Naive thymus-derived CD8-positive, alpha-beta T cell (primary cell): Measurements from ENCODE around the gene MARCOL. TPM values are rescaled to one million over a fixed set of nuclear protein-coding genes. Genes with fewer than 3 reads are reported as not detected.
"Not testable (repeated sequence)": the region's sequence is repeated elsewhere in the genome, so short reads cannot be mapped to it uniquely, and the experiment has no call there.

ENCODE experiments used
- ATAC-seq, 2 donors: fragments of 150-1000 bp; cut with Tn5 transposase in 1 of 2; sonication (Bioruptor Pico), chemical (Tn5 transposase) in 1 of 2; 1 replicate in 1 of 2; 2 replicates in 1 of 2; pipeline ENCODE4 v1.10.0; 2021; ENCODE audit warnings: mild to moderate bottlenecking in 2 of 2, moderate library complexity in 2 of 2
- POLR2A ChIA-PET: fragments of 350-600 bp; sonication (Branson Sonifier 250); formaldehyde crosslinking; loops from one replicate; lab custom pipeline; 2021; ENCODE audit warnings: antibody characterized with exemption; lab: Charles Lee
- DNase-seq, 10 donors: peaks; one replicate each; pipeline versions ENCODE4 v3.0.0 to v3.0.0-alpha.2; 2020 to 2022
- H3K27ac Mint-ChIP-seq, 10 donors: one replicate each; pipeline ENCODE4 v1.8.0; 2020 to 2022; ENCODE audit warnings: mild to moderate bottlenecking in 10 of 10, mixed read lengths in 10 of 10, moderate library complexity in 4 of 10, inconsistent platforms in 1 of 10
- H3K27me3 Mint-ChIP-seq, 5 donors: one replicate each; pipeline ENCODE4 v1.8.0; 2021 to 2022; ENCODE audit warnings: mixed read lengths in 5 of 5
- H3K36me3 Mint-ChIP-seq, 3 donors: one replicate each; pipeline ENCODE4 v1.8.0; 2020 to 2022; ENCODE audit warnings: mixed read lengths in 3 of 3, mild to moderate bottlenecking in 2 of 3, inconsistent platforms in 1 of 3
- H3K4me1 Mint-ChIP-seq, 4 donors: one replicate each; pipeline ENCODE4 v1.8.0; 2021 to 2022; ENCODE audit warnings: mixed read lengths in 4 of 4
- H3K4me3 Mint-ChIP-seq, 10 donors: one replicate each; pipeline ENCODE4 v1.8.0; 2020 to 2022; ENCODE audit warnings: mild to moderate bottlenecking in 10 of 10, mixed read lengths in 10 of 10, moderate library complexity in 6 of 10, inconsistent platforms in 1 of 10
- H3K9me3 Mint-ChIP-seq, 9 donors: one replicate each; pipeline ENCODE4 v1.8.0; 2020 to 2022; ENCODE audit warnings: mixed read lengths in 9 of 9, mild to moderate bottlenecking in 3 of 9, inconsistent platforms in 1 of 9, moderate library complexity in 1 of 9
- polyA plus RNA-seq, 3 donors: library from polyadenylated mRNA; unstranded; fragments of 300-500 nt; fragmentation: Illumina TruSeq; gene quantifications; one replicate each; pipeline ENCODE4 v1.2.3, GENCODE V29; 2021
- total RNA-seq, 8 experiments: library from RNA in 2 of 8; stranded (reverse) in 2 of 8; gene quantifications; one replicate each; pipeline ENCODE4 v1.2.3 and lab custom pipeline; 2021 to 2026

The MARCOL gene
- total and polyA plus RNA-seq, 5 experiments from 2014 or later = not detected

- POLR2A ChIA-PET = no interaction called here
- Mint-ChIP-seq H3K9me3 (peaks cover 0 to 1% (median 0%) of the 10 kb centered on the region in 9 donors), H3K36me3 (no peaks in the 10 kb centered on the region), H3K4me3 (no peak overlapping the region), H3K27ac (no peak overlapping the region), H3K27me3 (peaks cover 2 to 33% (median 14%) of the 10 kb centered on the region in 5 donors), H3K4me1 (no peaks in the 10 kb centered on the region)
- ATAC-seq (no peak), DNase-seq (no peak)
Observed at GRCh38 chr5:148224117-148224742, 14.1 kb upstream of the MARCOL start.

DNA sequence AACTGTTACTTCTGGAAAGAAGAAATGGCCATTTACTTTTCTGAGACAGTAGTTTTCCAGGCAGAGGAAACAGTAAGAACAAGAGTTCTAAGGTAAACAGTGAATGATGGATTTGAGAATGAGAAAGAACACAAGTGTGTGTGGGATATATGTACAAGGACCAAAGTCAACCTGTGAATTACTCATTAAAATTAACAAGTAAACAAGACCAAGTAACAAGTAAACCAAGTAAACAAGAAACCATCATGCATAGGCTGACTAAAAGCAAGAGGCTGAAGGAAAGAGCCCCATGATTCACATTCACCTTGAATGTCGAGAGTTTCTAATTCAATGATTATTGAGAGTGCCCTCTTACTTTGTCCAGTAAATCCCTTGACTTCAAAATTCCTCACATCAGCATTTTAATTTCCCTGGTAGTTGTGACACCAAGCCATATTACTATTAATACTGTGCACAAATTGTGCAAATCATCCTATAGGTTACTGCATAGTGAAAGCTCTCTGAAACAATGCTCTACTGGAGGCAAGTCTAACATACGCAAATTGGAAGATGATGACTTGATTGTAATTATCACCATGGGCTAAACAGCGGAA, 9.8 kb upstream of the MARCOL start:
- Mint-ChIP-seq H3K27me3 (peaks cover 4 to 33% (median 12%) of the 10 kb centered on the region in 5 donors), H3K4me3 (no peak overlapping the region), H3K9me3 (peaks cover 0 to 12% (median 2%) of the 10 kb centered on the region in 9 donors), H3K27ac (no peak overlapping the region), H3K4me1 (no peaks in the 10 kb centered on the region), H3K36me3 (no peaks in the 10 kb centered on the region)
- ATAC-seq = no peak
- no peak for DNase-seq
- POLR2A ChIA-PET = no interaction called here

DNA sequence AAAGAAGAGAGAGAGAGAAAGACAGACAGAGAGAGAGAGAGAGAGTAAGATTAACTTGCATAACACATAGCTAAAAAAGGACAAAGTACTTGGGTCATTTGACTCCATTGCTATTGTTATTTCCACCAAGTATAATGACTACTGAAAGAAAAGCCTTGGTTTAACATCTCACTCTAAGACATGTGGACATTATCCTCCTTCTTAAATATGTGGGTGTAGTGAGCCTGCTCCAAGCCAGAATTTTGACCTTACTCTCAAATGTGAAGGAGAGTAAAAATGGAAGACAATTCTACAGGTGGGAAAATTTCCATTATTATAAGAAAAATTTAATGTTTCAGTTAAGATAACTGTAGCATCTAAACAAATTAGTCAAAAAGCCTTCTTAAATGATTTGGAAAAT, 8.5 kb upstream of the MARCOL start:
- Mint-ChIP-seq H3K4me1 (no peaks in the 10 kb centered on the region), H3K27me3 (peaks cover 4 to 27% (median 12%) of the 10 kb centered on the region in 5 donors), H3K36me3 (no peaks in the 10 kb centered on the region), H3K9me3 (peaks cover 0 to 12% (median 2%) of the 10 kb centered on the region in 9 donors), H3K4me3 (no peak overlapping the region), H3K27ac (no peak overlapping the region)
- POLR2A ChIA-PET = no interaction called here
- ATAC-seq = no peak
- DNase-seq = no peak

DNA sequence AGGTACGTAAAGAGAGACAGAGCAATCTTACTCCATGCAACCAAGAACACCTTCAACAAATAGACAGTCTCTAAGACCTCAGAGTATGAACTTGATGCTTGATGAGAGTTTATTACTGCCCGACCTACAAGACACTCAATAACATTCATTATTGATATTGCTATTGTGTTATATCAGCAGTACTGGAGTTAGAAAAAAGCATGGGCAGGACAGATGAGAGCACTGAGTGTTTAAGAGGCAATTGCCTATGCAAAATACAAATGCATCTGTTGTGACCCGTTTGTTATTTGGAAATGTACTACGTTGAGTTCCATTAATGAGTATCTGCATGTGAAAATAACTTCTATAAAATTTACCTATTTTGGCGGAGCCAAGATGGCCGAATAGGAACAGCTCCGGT, 8.1 kb upstream of the MARCOL start:
- POLR2A ChIA-PET = no interaction called here
- H3K27me3 Mint-ChIP-seq = peaks cover 4 to 23% (median 12%) of the 10 kb centered on the region in 5 donors
- H3K4me1 Mint-ChIP-seq = no peaks in the 10 kb centered on the region
- H3K4me3 Mint-ChIP-seq = no peak overlapping the region
- H3K27ac Mint-ChIP-seq = no peak overlapping the region
- H3K36me3 Mint-ChIP-seq = no peaks in the 10 kb centered on the region
- no peak for ATAC-seq
- H3K9me3 Mint-ChIP-seq = peaks cover 0 to 12% (median 2%) of the 10 kb centered on the region in 9 donors
- no peak for DNase-seq

DNA sequence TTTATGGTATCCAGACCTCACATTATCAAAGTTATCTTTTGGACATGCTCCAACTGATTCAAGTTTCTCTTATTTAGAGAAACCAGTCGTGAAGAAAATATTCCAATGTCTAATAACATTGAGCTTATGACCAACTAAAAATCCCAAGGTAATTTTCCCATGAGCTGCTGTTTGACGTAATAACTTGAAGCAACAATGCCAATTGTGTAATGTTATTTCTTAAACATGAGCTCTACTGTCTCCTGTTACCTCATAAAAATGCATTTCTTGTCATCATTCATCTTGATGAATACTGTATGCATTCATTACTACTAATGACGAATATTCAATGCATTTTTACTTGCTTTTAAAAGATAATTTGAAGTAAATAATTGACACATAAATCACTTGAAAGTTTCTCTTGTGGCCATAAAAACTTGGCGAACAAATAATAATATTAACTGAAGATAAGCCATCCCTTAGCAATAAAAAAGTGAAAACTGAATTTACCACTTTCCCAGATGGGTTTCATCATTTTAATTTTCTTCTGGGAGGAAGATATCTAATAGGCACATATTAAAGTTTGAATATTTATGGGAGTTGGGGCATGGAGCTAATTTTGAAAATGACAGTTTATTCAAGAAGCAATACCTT, 424 bp upstream of the MARCOL start:
- Mint-ChIP-seq H3K4me1 (no peaks in the 10 kb centered on the region), H3K27me3 (peaks cover 0 to 6% (median 4%) of the 10 kb centered on the region in 5 donors), H3K9me3 (peaks cover 0 to 6% (median 0%) of the 10 kb centered on the region in 9 donors), H3K4me3 (no peak overlapping the region), H3K36me3 (no peaks in the 10 kb centered on the region), H3K27ac (no peak overlapping the region)
- POLR2A ChIA-PET = no interaction called here
- DNase-seq = no peak
- ATAC-seq = no peak

DNA sequence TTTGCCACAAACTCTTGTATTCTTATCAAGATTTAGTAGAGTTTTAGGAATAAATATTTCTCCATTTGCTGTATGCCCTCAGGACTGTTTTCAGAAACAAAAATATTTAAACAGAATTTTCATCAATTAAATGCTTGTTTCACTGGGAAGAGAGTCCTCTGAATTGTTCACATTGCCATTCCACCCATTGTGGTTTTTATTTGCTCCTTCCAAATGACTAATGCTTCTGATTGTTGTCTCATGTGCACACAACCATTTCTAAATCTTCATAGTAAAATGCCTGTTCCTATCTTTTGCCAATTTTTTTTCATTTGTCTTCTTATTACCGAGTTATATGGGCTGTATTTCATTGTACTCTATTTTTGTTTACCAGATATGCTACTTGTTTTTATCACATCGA, 10.6 kb downstream of the MARCOL start:
- Mint-ChIP-seq H3K9me3 (peaks cover 0 to 25% (median 9%) of the 10 kb centered on the region in 9 donors), H3K27ac (no peak overlapping the region), H3K36me3 (no peaks in the 10 kb centered on the region), H3K27me3 (peaks cover 0 to 5% (median 0%) of the 10 kb centered on the region in 5 donors), H3K4me1 (no peaks in the 10 kb centered on the region), H3K4me3 (no peak overlapping the region)
- DNase-seq (no peak), ATAC-seq (no peak)
- POLR2A ChIA-PET = no interaction called here

DNA sequence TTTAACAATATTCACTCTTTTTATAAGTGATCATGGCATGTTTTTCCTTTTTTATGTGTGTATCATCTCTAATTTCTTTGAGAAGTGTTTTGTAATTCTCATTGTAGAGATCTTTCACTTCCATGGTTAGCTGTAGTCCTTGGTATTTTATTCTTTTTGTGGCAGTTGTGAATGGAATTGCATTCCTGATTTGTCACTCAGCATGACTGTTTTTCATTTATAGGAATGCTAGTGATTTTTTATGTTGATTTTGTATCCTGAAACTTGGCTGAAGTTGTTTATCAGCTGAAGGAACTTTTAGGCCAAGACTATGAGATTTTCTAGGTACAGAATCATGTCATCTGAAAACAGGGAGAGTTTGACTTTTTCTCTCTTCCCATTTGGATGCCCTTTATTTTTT, 17.1 kb downstream of the MARCOL start:
- Mint-ChIP-seq H3K4me1 (no peaks in the 10 kb centered on the region), H3K4me3 (no peak overlapping the region), H3K27me3 (peaks cover 0 to 5% (median 0%) of the 10 kb centered on the region in 5 donors), H3K27ac (no peak overlapping the region), H3K36me3 (peaks cover 0 to 31% (median 2%) of the 10 kb centered on the region in 3 donors), H3K9me3 (peaks cover 11 to 66% (median 36%) of the 10 kb centered on the region in 9 donors)
- ATAC-seq (no peak), DNase-seq (no peak)
- POLR2A ChIA-PET = no interaction called here

GRCh38 chr5:148259288-148259687, 21.0 kb downstream of the MARCOL start:
- Mint-ChIP-seq H3K36me3 (peaks cover 0 to 42% (median 2%) of the 10 kb centered on the region in 3 donors), H3K4me3 (no peak overlapping the region), H3K27ac (no peak overlapping the region), H3K27me3 (peaks cover 0 to 6% (median 1%) of the 10 kb centered on the region in 5 donors), H3K4me1 (no peaks in the 10 kb centered on the region), H3K9me3 (peaks cover 11 to 53% (median 38%) of the 10 kb centered on the region in 9 donors)
- POLR2A ChIA-PET = no interaction called here
- no peak for DNase-seq
- ATAC-seq = no peak

DNA sequence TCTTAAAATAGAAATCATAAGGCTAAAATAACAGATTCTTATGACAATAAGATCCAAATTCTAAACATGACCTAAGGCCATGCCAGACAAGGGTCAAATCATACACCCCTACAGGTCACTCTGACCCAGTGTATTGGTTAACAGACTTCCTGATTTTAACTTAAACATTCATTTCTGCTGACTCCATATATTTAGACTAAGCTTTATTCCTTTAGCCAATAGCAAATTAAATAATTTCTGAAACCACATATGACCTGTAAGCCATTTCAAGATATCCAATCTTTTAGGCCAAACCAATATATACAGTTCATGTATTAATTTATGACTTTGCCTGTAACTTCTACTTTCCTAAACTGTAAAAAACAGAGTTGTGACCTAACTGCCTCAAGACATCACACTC, 22.9 kb downstream of the MARCOL start:
- H3K27ac Mint-ChIP-seq = no peak overlapping the region
- H3K27me3 Mint-ChIP-seq = peaks cover 1 to 7% (median 3%) of the 10 kb centered on the region in 5 donors
- H3K4me3 Mint-ChIP-seq = no peak overlapping the region
- peaks cover 9 to 48% (median 27%) of the 10 kb centered on the region in 9 donors for H3K9me3 Mint-ChIP-seq
- DNase-seq (no peak), ATAC-seq (no peak)
- POLR2A ChIA-PET = no interaction called here
- H3K4me1 Mint-ChIP-seq = no peaks in the 10 kb centered on the region
- peaks cover 0 to 37% (median 2%) of the 10 kb centered on the region in 3 donors for H3K36me3 Mint-ChIP-seq

GRCh38 chr5:148267962-148268361, 29.6 kb downstream of the MARCOL start:
- DNase-seq = no peak
- Mint-ChIP-seq H3K27ac (no peak overlapping the region), H3K9me3 (peaks cover 0 to 9% (median under 1%) of the 10 kb centered on the region in 9 donors), H3K27me3 (peaks cover 0 to 15% (median 1%) of the 10 kb centered on the region in 5 donors), H3K4me1 (no peaks in the 10 kb centered on the region), H3K36me3 (peaks cover 0 to 3% (median 0%) of the 10 kb centered on the region in 3 donors), H3K4me3 (no peak overlapping the region)
- POLR2A ChIA-PET = no interaction called here
- ATAC-seq = no peak

DNA sequence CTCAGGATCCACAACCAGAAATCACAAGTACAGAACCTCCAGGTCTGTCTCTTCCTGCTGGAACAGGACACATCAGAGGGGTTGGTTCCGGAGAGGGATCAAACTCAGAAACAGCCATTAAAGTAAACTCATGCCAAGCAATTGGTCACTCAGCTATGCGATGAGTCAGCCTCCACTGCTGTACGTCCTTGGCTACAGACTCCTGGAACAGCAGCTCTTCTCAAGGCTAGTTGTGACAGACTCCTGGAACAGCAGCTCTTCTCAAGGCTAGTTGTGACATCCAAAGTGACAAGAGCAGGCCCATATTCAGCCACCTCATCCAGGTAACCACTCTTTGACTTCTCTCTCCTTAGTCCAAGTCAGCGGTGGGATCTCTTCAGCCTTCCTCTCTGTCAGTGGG, 30.2 kb downstream of the MARCOL start, which contains the start of gene SPINK13:
SPINK13 (plus strand) TSS at position 229 of the 400 bp plus-strand sequence. CDS start 1,279 bp downstream, outside the sequence.
- Mint-ChIP-seq H3K36me3 (no peaks in the 10 kb centered on the region), H3K4me3 (no peak within 1 kb of the TSS)
- ATAC-seq = no peak

DNA sequence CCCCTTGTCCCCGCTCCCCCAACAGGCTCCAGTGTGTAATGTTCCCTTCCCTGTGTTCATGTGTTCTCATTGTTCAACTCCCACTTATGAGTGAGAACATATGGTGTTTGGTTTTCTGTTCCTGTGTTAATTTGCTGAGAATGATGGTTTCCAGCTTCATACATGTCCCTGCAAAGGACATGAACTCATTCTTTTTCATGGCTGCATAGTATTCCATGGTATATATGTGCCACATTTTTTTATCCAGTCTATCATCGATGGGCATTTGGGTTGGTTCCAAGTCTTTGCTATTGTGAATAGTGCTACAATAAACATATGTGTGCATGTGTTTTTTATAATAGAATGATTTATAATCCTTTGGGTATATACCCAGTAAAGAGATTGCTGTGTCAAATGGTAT, 36.8 kb downstream of the MARCOL start:
- H3K4me3 Mint-ChIP-seq, H3K4me1 Mint-ChIP-seq, DNase-seq, H3K27ac Mint-ChIP-seq, POLR2A ChIA-PET, ATAC-seq: not testable (repeated sequence)
- Mint-ChIP-seq H3K27me3 (peaks cover 0 to 12% (median 5%) of the 10 kb centered on the region in 5 donors), H3K9me3 (peaks cover 0 to 56% (median 34%) of the 10 kb centered on the region in 9 donors), H3K36me3 (peaks cover 0 to 33% (median 15%) of the 10 kb centered on the region in 3 donors)

More for the DNA sequence above, 30.2 kb downstream of the MARCOL start, which contains the start of gene SPINK13:
- Mint-ChIP-seq H3K27ac (no peak within 1 kb of the TSS), H3K27me3 (peaks cover 0 to 15% (median 1%) of the 10 kb centered on the region in 5 donors), H3K9me3 (peaks cover 0 to 9% (median 1%) of the 10 kb centered on the region in 9 donors), H3K4me1 (no peaks in the 10 kb centered on the region)
- POLR2A ChIA-PET = no interaction called here
- DNase-seq = no peak

- Mint-ChIP-seq H3K27me3 (peaks cover 5 to 28% (median 11%) of the 10 kb centered on the region in 5 donors), H3K36me3 (peaks cover 0 to 47% (median 19%) of the 10 kb centered on the region in 3 donors), H3K9me3 (peaks cover 0 to 62% (median 37%) of the 10 kb centered on the region in 9 donors)
- H3K27ac Mint-ChIP-seq, H3K4me1 Mint-ChIP-seq, POLR2A ChIA-PET, H3K4me3 Mint-ChIP-seq, ATAC-seq, DNase-seq: not testable (repeated sequence)
Observed at GRCh38 chr5:148280893-148281292, 42.6 kb downstream of the MARCOL start.
